B cell (primary cell): ENCODE measurements around the gene ROBO2. TPM values are rescaled to one million over a fixed set of nuclear protein-coding genes. Genes with fewer than 3 reads are reported as not detected.

ENCODE experiments used
- ATAC-seq: fragments of 200-7000 bp; cut with Tn5 transposase; one replicate; pipeline ENCODE4 v1.10.0; 2021; ENCODE audit warnings: low read depth, mild to moderate bottlenecking, moderate number of reproducible peaks, moderate library complexity
- CTCF ChIA-PET: fragments of 350-600 bp; sonication (Branson Sonifier 250); formaldehyde crosslinking; loops from one replicate; lab custom pipeline; 2021; ENCODE audit warnings: antibody characterized with exemption, inconsistent platforms; lab: Charles Lee
- POLR2A ChIA-PET: fragments of 350-600 bp; sonication (Branson Sonifier 250); formaldehyde crosslinking; loops from one replicate; lab custom pipeline; 2021; ENCODE audit warnings: antibody characterized with exemption; lab: Charles Lee
- DNase-seq: peaks from one replicate; pipeline ENCODE4 v3.0.0; 2013
- H2AFZ ChIP-seq: 2 replicates; pipeline ENCODE4 v1.6.1; 2012; ENCODE audit warnings: mild to moderate bottlenecking, low read depth, low read length; ENCODE audit not compliant: insufficient read depth, poor library complexity, severe bottlenecking
- H3K27ac ChIP-seq, 2 donors: 1 replicate in 1 of 2; 2 replicates in 1 of 2; pipeline ENCODE4 v1.5.1; 2012 to 2013; ENCODE audit warnings: low read length in 2 of 2, mild to moderate bottlenecking in 2 of 2, moderate library complexity in 1 of 2
- H3K27me3 ChIP-seq, 4 experiments: fragments of 200-600 bp in 1 of 4; sonication (generic) in 1 of 4; replicated peaks in 1 of 4; 1 replicate in 2 of 4; 2 replicates in 2 of 4; pipeline versions ENCODE4 v1.6.1 to v1.7.0; 2013 to 2016; ENCODE audit warnings: low read length in 3 of 4, mild to moderate bottlenecking in 2 of 4, mixed read lengths in 1 of 4, moderate library complexity in 1 of 4; ENCODE audit not compliant: insufficient read depth in 4 of 4, control insufficient read depth in 3 of 4; ENCODE audit errors: control extremely low read depth in 1 of 4
- H3K36me3 ChIP-seq, 2 experiments: replicated peaks in 1 of 2; 1 replicate in 1 of 2; 2 replicates in 1 of 2; pipeline versions ENCODE4 v1.6.1 to v1.7.1; 2013; ENCODE audit warnings: low read length in 1 of 2; ENCODE audit not compliant: insufficient read depth in 2 of 2, control insufficient read depth in 1 of 2; ENCODE audit errors: control extremely low read depth in 1 of 2, extremely low read depth in 1 of 2
- H3K4me1 ChIP-seq, 2 donors: fragments of 200-600 bp in 1 of 2; sonication (generic) in 1 of 2; 1 replicate in 1 of 2; 2 replicates in 1 of 2; pipeline versions ENCODE4 v1.5.1 to v1.6.1; 2013 to 2017; ENCODE audit warnings: low read length in 2 of 2; ENCODE audit not compliant: control insufficient read depth in 2 of 2, insufficient read depth in 2 of 2
- H3K4me2 ChIP-seq: replicated peaks from 2 replicates; pipeline ENCODE3; 2012; ENCODE audit warnings: mild to moderate bottlenecking, low read depth, low read length; ENCODE audit not compliant: poor library complexity, severe bottlenecking
- H3K4me3 ChIP-seq, 5 experiments: fragments of 200-600 bp in 1 of 5; sonication (generic) in 1 of 5; 1 replicate in 3 of 5; 2 replicates in 2 of 5; pipeline versions ENCODE4 v1.5.1 to v1.7.0; 2011 to 2016; ENCODE audit warnings: low read length in 4 of 5, mild to moderate bottlenecking in 4 of 5, low read depth in 2 of 5, control low read depth in 1 of 5, moderate library complexity in 1 of 5; ENCODE audit not compliant: insufficient read depth in 1 of 5; ENCODE audit errors: control extremely low read depth in 1 of 5, extremely low read depth in 1 of 5
- H3K79me2 ChIP-seq: fragments of 200-600 bp; sonication (generic); one replicate; pipeline ENCODE4 v1.6.0; 2016; ENCODE audit warnings: low read length; ENCODE audit not compliant: control insufficient read depth, insufficient read depth
- H3K9ac ChIP-seq: fragments of 200-600 bp; sonication (generic); 2 replicates; pipeline ENCODE4 v1.6.1; 2017; ENCODE audit warnings: mild to moderate bottlenecking, low read length, moderate library complexity
- H3K9me3 ChIP-seq, 3 donors: one replicate each; pipeline versions ENCODE4 v1.6.1 to v1.7.1; 2013; ENCODE audit warnings: low read length in 2 of 3; ENCODE audit not compliant: control insufficient read depth in 2 of 3, insufficient read depth in 1 of 3; ENCODE audit errors: control extremely low read depth in 1 of 3
- H4K20me1 ChIP-seq: 2 replicates; pipeline ENCODE4 v1.6.0; 2012; ENCODE audit warnings: mild to moderate bottlenecking, low read length; ENCODE audit not compliant: insufficient read depth, control insufficient read depth, poor library complexity, severe bottlenecking
- H3K27ac Mint-ChIP-seq: one replicate; pipeline ENCODE4 v1.8.0; 2021; ENCODE audit warnings: mixed read lengths
- H3K27me3 Mint-ChIP-seq: one replicate; pipeline ENCODE4 v1.8.0; 2021; ENCODE audit warnings: mixed read lengths
- H3K4me1 Mint-ChIP-seq: one replicate; pipeline ENCODE4 v1.8.0; 2021; ENCODE audit warnings: mixed read lengths
- H3K4me3 Mint-ChIP-seq: one replicate; pipeline ENCODE4 v1.8.0; 2021; ENCODE audit warnings: mixed read lengths
- H3K9me3 Mint-ChIP-seq: one replicate; pipeline ENCODE4 v1.8.0; 2022; ENCODE audit warnings: mixed read lengths; ENCODE audit not compliant: insufficient read depth
- EZH2 ChIP-seq: IDR thresholded peaks from 2 replicates; pipeline ENCODE4 v1.6.1; 2012; ENCODE audit warnings: borderline replicate concordance, low read depth, mild to moderate bottlenecking, moderate library complexity, low read length; ENCODE audit not compliant: insufficient read depth, poor library complexity, severe bottlenecking
- WGBS: methylation state at CpG from one replicate; pipeline ENCODE4 v1.1.5; 2013; ENCODE audit warnings: missing lambda C conversion rate; ENCODE audit not compliant: insufficient coverage; 5-methylcytosine and 5-hydroxymethylcytosine counted together
- intact Hi-C: fragments of 100-400 bp; cut with micrococcal nuclease; formaldehyde crosslinking; loops from one replicate; pipeline ENCODE4 v1.10.0; 2022
- polyA plus RNA-seq: library from polyadenylated mRNA; depleted of rRNA; stranded (reverse); fragments of >200 nt; gene quantifications from 2 replicates; pipeline ENCODE4 v1.2.3, GENCODE V29; 2012
- total RNA-seq, 2 donors: library from RNA; stranded (reverse); fragments of 120-200 nt in 1 of 2; gene quantifications; 1 replicate in 1 of 2; 2 replicates in 1 of 2; pipeline versions ENCODE4 v1.2.3 to v1.2.4, GENCODE V29; 2013 to 2022
- TF ChIP-seq, protein P1 (sequence below): fragments of 200-600 bp; IDR thresholded peaks from one replicate; pipeline ENCODE4 v1.8.0; 2022; ENCODE audit warnings: antibody characterized with exemption, mild to moderate bottlenecking

Gene ROBO2
- total and polyA plus RNA-seq, 2 donors (not counting 1 experiment from before 2014, with no cell fraction given), result not detected

- Histone ChIP-seq H4K20me1 (no peaks in the 10 kb centered on the region), H3K4me3 (no peak overlapping the region), H2AFZ (no peak overlapping the region), H3K36me3 (no peaks in the 10 kb centered on the region), H3K4me2 (no peak overlapping the region), H3K9ac (no peak overlapping the region), H3K79me2 (no peaks in the 10 kb centered on the region), H3K9me3 (no peaks in the 10 kb centered on the region), H3K27me3 (no peaks in the 10 kb centered on the region), H3K27ac (no peak overlapping the region), H3K4me1 (no peaks in the 10 kb centered on the region)
- WGBS, result 60% methylated on average over 1 of the region's 2 CpGs
- no peak for DNase-seq
- Mint-ChIP-seq H3K27me3 (no peaks in the 10 kb centered on the region), H3K9me3 (peaks cover 2% of the 10 kb centered on the region), H3K4me1 (no peaks in the 10 kb centered on the region), H3K4me3 (no peak overlapping the region), H3K27ac (no peak overlapping the region)
- intact Hi-C loops, result no loop called here
- CTCF ChIA-PET, result no interaction called here
- POLR2A ChIA-PET, result no interaction called here
- ATAC-seq, result no peak
- TF ChIP-seq, protein P1, sequence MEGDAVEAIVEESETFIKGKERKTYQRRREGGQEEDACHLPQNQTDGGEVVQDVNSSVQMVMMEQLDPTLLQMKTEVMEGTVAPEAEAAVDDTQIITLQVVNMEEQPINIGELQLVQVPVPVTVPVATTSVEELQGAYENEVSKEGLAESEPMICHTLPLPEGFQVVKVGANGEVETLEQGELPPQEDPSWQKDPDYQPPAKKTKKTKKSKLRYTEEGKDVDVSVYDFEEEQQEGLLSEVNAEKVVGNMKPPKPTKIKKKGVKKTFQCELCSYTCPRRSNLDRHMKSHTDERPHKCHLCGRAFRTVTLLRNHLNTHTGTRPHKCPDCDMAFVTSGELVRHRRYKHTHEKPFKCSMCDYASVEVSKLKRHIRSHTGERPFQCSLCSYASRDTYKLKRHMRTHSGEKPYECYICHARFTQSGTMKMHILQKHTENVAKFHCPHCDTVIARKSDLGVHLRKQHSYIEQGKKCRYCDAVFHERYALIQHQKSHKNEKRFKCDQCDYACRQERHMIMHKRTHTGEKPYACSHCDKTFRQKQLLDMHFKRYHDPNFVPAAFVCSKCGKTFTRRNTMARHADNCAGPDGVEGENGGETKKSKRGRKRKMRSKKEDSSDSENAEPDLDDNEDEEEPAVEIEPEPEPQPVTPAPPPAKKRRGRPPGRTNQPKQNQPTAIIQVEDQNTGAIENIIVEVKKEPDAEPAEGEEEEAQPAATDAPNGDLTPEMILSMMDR, result no peak
- TF ChIP-seq EZH2, result no peak
Observed at GRCh38 chr3:77052733-77053670, 13.1 kb downstream of the ROBO2 start.

DNA sequence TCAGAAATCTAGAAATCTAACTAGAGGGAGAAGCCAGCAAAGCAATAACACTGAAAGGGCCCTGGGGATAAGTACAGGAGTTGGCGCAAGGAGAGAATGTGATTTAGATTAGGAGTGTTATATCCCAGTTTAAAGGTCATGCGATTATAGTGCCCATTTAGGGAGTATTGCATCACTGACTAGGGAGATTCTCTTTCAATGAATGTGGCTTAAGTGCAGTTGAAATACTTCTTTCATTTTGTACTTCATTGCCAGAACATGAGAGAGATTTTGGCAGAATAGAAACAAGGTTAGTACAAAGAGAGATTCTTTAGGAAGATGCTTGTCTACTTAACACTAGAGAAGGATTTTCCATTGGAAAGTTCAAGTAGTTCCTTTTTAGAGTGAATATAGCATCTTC lies 13.9 kb downstream of the ROBO2 start:
- Histone ChIP-seq H3K4me3 (no peak overlapping the region), H3K4me1 (no peaks in the 10 kb centered on the region), H3K27ac (no peak overlapping the region), H3K9ac (no peak overlapping the region), H3K27me3 (no peaks in the 10 kb centered on the region), H3K36me3 (no peaks in the 10 kb centered on the region), H3K4me2 (no peak overlapping the region), H3K79me2 (no peaks in the 10 kb centered on the region), H2AFZ (no peak overlapping the region), H4K20me1 (no peaks in the 10 kb centered on the region), H3K9me3 (no peaks in the 10 kb centered on the region)
- CTCF ChIA-PET, result no interaction called here
- Mint-ChIP-seq H3K9me3 (peaks cover 2% of the 10 kb centered on the region), H3K4me3 (no peak overlapping the region), H3K27me3 (no peaks in the 10 kb centered on the region), H3K27ac (no peak overlapping the region), H3K4me1 (no peaks in the 10 kb centered on the region)
- DNase-seq (no peak), ATAC-seq (no peak)
- WGBS, result 92% methylated on average over 2 of the region's 2 CpGs
- POLR2A ChIA-PET, result no interaction called here
- intact Hi-C loops, result no loop called here
- TF ChIP-seq EZH2, result no peak
- TF ChIP-seq, protein P1, result no peak
